ENCODE results near the gene SPNS1.
"Not testable (repeated sequence)": the region's sequence is repeated elsewhere in the genome, so short reads cannot be mapped to it uniquely, and the experiment has no call there.

GRCh38 chr16:29004496-29005139 lies 30.0 kb downstream of the SPNS1 start:
- not testable (repeated sequence) for TF ChIP-seq CTCF, EP300 (IDR thresholded peaks at IDR 0.05)

Data from A549 (cell line).